SH-SY5Y (cell line): ENCODE measurements around the gene BRINP3.

Experiments
- GATA2 ChIP-seq: IDR thresholded peaks from 2 replicates; pipeline ENCODE4 v1.6.1; 2011; ENCODE audit warnings: mild to moderate bottlenecking, low read depth, low read length
- GATA3 ChIP-seq: IDR thresholded peaks from 2 replicates; pipeline ENCODE4 v1.6.1; 2011; ENCODE audit warnings: low read depth, mild to moderate bottlenecking, low read length, moderate library complexity

The BRINP3 gene

GRCh38 chr1:190399233-190399632 is 78.4 kb downstream of the BRINP3 start:
- TF ChIP-seq GATA2 (no peak), GATA3 (no peak)

DNA sequence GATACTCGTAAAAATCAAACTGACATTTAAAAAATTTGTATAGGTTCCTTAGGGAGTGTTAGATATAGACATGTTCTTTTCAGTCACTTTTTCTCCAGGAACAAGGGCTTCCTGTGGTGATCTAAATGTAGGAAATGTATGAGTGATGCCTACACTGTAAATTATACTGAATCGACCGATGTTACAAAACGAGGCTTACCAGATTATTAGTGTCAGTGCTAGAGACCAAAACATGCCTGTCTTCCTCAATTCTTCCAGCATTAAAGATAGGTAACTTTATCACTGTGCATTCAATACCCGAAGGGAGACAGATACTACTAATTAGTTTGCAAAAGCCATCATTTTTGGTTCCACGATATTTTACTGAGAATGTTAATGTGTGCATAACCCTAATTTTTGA is 86.1 kb downstream of the BRINP3 start:
- TF ChIP-seq GATA2 (no peak), GATA3 (no peak)

DNA sequence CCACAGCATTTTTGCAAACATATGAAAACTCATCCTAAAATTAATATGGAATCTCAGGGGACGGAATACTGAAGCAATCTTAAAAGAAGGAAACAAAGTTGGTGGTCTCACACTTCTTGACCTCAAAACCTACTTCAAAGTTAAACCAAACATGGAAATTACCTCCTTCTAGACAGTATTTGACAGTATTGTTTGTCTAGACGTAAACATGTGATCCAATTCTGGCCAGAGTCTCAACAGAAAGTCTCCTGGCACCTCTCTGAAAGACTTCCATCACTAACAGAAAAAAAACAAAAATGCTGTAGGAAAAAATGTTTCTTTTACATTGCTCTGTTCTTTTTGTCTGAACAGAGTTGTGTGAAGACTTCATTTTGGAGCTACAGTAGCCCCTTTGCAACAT is 99.7 kb downstream of the BRINP3 start:
- TF ChIP-seq GATA3, result no peak
- TF ChIP-seq GATA2, result no peak

- TF ChIP-seq GATA2 (no peak), GATA3 (no peak)
Measured at GRCh38 chr1:190377294-190377693, 100.4 kb downstream of the BRINP3 start.

- no peak for TF ChIP-seq GATA2
- TF ChIP-seq GATA3, result no peak
Measured at GRCh38 chr1:190376044-190376443, 101.6 kb downstream of the BRINP3 start.

DNA sequence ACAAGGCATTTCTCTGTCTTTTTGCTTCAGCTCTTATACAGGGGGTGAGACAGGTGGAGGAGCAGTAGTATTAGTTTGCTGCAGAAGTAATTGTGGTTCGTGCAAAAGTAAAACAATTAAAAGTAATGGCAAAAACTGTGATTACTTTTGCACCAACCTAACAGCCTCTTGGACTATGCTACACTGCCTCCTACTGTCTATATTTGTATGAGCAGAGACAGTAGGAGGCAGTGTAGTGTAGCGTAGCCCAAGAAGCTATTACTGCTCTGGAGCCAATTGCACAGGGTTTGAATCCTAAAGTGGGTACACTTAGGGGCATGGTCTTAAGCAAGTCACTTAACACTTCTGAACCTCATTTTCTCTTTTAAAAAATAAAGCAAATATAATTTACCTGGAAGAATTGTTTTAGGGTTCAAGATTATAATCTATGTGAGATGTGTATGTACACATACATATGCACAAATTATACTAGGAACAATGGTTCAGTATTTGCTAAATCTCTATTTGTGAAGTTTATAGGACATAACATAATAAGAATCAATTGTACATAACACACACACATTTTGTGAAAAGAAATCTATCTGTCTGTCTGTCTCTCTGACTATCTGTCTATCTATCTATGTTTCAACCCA is 103.8 kb downstream of the BRINP3 start:
- no peak for TF ChIP-seq GATA3
- TF ChIP-seq GATA2, result no peak

DNA sequence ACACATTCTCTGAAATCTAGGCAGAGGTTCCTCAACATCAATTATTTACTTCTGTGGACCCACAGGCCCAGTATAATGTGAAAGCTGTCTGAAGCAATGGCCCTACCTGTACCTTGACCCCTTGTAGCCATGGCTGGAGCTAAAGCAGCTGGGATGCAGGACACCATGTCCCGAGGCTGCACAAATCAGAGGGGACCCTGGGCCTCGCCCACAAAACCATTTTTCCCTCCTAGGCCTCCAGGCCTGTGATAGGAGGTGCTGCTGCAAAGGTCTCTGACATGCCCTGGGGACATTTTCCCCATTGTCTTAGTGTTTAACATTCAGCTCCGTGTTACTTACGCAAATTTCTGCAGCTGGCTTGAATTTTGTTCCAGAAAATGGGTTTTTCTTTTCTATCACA is 110.5 kb downstream of the BRINP3 start:
- TF ChIP-seq GATA2, result no peak
- no peak for TF ChIP-seq GATA3

DNA sequence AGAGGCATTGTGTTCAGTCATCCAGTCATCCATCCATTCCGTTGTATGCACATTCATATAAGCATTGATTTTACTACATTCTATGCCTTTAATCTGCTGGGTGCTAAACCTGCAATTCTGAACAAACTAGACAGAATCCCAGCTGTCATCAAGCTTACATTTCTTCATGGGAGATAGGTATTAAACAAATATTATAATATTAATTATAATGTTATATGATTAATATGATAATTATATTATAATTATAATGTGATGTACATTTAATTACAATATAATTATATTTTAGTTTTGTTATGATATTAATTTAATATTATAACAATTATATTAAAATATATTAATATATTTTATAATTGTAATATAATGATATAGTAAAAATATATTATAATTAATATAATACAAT is 112.4 kb downstream of the BRINP3 start:
- no peak for TF ChIP-seq GATA2
- no peak for TF ChIP-seq GATA3

DNA sequence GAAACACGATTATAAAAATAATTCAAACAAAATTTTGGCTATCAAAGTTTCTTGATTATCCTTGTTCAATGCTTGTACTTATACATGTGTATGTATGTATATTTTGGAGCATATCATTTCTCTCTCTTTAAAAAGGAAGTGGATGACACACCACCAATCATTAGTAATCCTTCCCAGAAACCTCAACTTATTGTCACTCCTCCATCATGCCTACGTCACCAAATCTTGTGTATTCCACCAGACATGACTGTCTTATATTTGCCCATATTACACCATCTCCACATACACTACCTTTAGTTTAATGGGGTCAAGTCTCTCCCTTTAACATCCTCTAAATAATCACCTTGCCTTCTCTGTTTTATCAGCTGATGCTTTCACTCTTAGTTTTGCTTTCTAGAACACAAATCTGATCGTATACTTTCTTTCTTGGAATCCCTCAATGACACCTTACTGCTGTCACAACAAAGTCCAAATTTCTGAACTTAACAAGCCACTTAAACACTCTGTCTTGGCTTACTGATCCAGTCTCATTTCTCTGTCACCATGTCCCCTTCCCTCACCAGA is 124.0 kb downstream of the BRINP3 start:
- TF ChIP-seq GATA3 (no peak), GATA2 (no peak)

GRCh38 chr1:190344454-190344853 is 133.2 kb downstream of the BRINP3 start:
- no peak for TF ChIP-seq GATA2
- no peak for TF ChIP-seq GATA3

DNA sequence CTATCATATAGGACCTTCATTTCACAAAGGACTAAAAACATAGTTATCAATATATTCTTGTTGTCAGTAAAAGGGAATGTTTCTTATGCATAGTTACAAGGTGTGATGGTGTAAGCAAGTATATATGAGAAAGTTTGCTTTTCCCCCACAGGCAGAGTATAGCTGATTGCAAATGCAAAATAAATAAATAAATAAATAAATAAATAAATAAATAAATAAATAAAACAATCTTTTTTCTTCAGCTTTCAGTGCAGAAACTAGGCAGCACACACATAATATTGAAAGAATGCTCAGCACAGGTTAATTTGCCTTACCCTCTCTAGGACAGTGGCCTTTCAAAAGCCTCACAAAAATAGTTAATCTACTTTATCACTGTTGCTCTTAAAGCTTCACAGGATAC is 138.8 kb downstream of the BRINP3 start:
- TF ChIP-seq GATA2 (no peak), GATA3 (no peak)

- TF ChIP-seq GATA3, result no peak
- TF ChIP-seq GATA2, result no peak
Measured at GRCh38 chr1:190328871-190329270, 148.8 kb downstream of the BRINP3 start.

GRCh38 chr1:190328361-190328760 is 149.3 kb downstream of the BRINP3 start:
- TF ChIP-seq GATA2, result no peak
- TF ChIP-seq GATA3, result no peak

DNA sequence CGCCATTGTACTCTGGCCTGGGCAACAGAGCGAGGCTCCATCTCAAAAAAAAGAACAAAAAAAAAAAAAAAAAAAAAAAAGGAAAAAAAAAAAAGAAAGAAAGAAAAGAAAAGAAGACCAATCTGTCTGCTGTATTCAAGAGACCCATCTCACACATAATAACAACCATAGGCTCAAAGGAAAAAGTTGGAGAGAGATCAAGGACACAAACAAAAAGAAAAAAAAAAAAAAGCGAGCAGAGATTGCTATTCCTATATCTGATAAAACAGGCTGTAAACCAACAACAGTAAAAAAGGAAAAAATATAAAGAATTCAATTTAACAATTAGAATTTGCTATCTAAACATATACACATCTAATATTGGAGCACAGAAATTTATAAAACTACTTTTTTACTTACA is 150.4 kb downstream of the BRINP3 start:
- TF ChIP-seq GATA2 (no peak), GATA3 (no peak)

GRCh38 chr1:190323530-190323929 is 154.1 kb downstream of the BRINP3 start:
- TF ChIP-seq GATA2, result no peak
- no peak for TF ChIP-seq GATA3

DNA sequence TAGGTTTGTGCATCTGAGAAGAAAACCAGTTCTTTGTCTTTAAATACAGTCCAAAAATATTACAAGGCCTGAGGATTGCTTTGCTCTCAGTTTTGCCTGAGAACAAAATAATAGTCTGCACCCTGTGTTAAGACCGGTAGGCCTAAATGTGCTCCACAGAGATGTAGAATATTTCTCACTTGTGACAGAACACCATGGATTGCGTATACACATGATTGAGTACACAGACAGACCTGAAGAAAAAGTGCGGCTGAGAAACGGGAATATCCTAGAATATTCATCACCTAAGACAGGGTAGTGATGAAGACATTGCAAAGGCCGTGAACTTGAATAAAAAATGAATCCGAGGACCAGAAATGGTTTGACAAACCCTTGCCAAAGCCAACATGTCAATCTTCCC is 155.4 kb downstream of the BRINP3 start:
- TF ChIP-seq GATA3, result no peak
- no peak for TF ChIP-seq GATA2

DNA sequence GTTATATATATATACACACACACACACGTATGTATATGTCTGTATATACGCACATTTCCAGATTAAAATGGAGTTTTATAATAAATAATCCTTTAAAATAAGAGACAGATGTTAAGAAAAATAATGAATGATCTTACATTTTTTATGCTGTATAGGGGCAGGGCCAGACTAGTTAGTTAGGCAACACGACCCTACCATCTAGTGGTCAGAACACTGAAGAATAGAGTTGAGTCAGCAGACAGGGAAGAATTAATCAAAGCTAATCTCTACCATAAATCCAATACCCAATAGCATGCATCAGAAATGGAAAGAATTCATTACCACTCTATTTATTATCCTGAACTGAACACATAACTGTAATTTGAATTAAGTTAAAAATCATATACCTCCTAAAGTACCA is 156.7 kb downstream of the BRINP3 start:
- TF ChIP-seq GATA3 (no peak), GATA2 (no peak)
